Activated B cell treated with CpG ODN at 0.5 μM for 24 hours (primary cell): ENCODE results near the gene TMEM269. TPM values are rescaled to one million over a fixed set of nuclear protein-coding genes. Genes with fewer than 3 reads are reported as not detected.

ENCODE experiments used
- ATAC-seq: fragments of 200-7000 bp; cut with Tn5 transposase; one replicate; pipeline ENCODE4 v1.10.0; 2021; ENCODE audit warnings: low read depth, mild to moderate bottlenecking, moderate library complexity
- CTCF ChIA-PET: fragments of 350-600 bp; sonication (Branson Sonifier 250); formaldehyde crosslinking; loops from one replicate; lab custom pipeline; 2021; ENCODE audit warnings: antibody characterized with exemption; lab: Charles Lee
- POLR2A ChIA-PET: fragments of 350-600 bp; sonication (Branson Sonifier 250); formaldehyde crosslinking; loops from one replicate; lab custom pipeline; 2021; ENCODE audit warnings: antibody characterized with exemption; lab: Charles Lee
- DNase-seq: peaks from one replicate; pipeline ENCODE4 v3.0.0; 2022
- H3K27ac Mint-ChIP-seq: one replicate; pipeline ENCODE4 v1.8.0; 2020; ENCODE audit warnings: mixed read lengths
- H3K27me3 Mint-ChIP-seq: one replicate; pipeline ENCODE4 v1.8.0; 2021; ENCODE audit warnings: mixed read lengths
- H3K36me3 Mint-ChIP-seq: one replicate; pipeline ENCODE4 v1.8.0; 2021; ENCODE audit warnings: low read depth, mixed read lengths
- H3K4me1 Mint-ChIP-seq: one replicate; pipeline ENCODE4 v1.8.0; 2021; ENCODE audit warnings: mixed read lengths
- H3K4me3 Mint-ChIP-seq: one replicate; pipeline ENCODE4 v1.8.0; 2020; ENCODE audit warnings: mild to moderate bottlenecking, mixed read lengths
- H3K9me3 Mint-ChIP-seq: one replicate; pipeline ENCODE4 v1.8.0; 2020; ENCODE audit warnings: mixed read lengths
- CTCF ChIP-seq: fragments of 200-600 bp; IDR thresholded peaks from one replicate; pipeline ENCODE4 v1.8.0; 2022; ENCODE audit warnings: antibody characterized with exemption, mild to moderate bottlenecking
- intact Hi-C: fragments of 100-400 bp; cut with micrococcal nuclease; formaldehyde crosslinking; loops from one replicate; pipeline ENCODE4 v1.15.1; 2024
- total RNA-seq: library from RNA; stranded (reverse); gene quantifications from 2 replicates; pipeline ENCODE4 v1.2.3, GENCODE V29; 2022

Gene TMEM269
- total RNA-seq, 1 donor from 2014 or later: 0.31 TPM

- Mint-ChIP-seq H3K4me3 (no peak overlapping the region), H3K27me3 (no peaks in the 10 kb centered on the region), H3K9me3 (no peaks in the 10 kb centered on the region), H3K27ac (no peak overlapping the region), H3K36me3 (no peaks in the 10 kb centered on the region), H3K4me1 (peaks cover 6% of the 10 kb centered on the region)
- ATAC-seq: no peak
- POLR2A ChIA-PET: interaction anchor here (0.6 kb wide), 2 partner anchors 81 to 105 kb away, joined by 3 to 8 read pairs; no protein-coding TSS in a partner anchor
- no peak for DNase-seq
- CTCF ChIA-PET: interaction anchor here (1.0 kb wide), 1 partner anchor 243 kb away, joined by 3 read pairs; no protein-coding TSS in a partner anchor
- intact Hi-C loops: no loop called here
- no peak for TF ChIP-seq CTCF
Measured at GRCh38 chr1:42830631-42831030, 45.8 kb downstream of the TMEM269 start.

GRCh38 chr1:42831273-42831672 is 46.5 kb downstream of the TMEM269 start:
- no peaks in the 10 kb centered on the region for H3K27me3 Mint-ChIP-seq
- no peak overlapping the region for H3K27ac Mint-ChIP-seq
- intact Hi-C loops: no loop called here
- no peak for DNase-seq
- ChIA-PET CTCF (interaction anchor here (1.0 kb wide), 1 partner anchor 243 kb away, joined by 3 read pairs; no protein-coding TSS in a partner anchor), POLR2A (interaction anchor here (0.6 kb wide), 1 partner anchor 80 kb away, joined by 8 read pairs; no protein-coding TSS in a partner anchor)
- peaks cover 6% of the 10 kb centered on the region for H3K4me1 Mint-ChIP-seq
- no peaks in the 10 kb centered on the region for H3K9me3 Mint-ChIP-seq
- no peak overlapping the region for H3K4me3 Mint-ChIP-seq
- TF ChIP-seq CTCF: no peak
- H3K36me3 Mint-ChIP-seq: no peaks in the 10 kb centered on the region
- ATAC-seq: no peak

- ATAC-seq (no peak), DNase-seq (no peak)
- Mint-ChIP-seq H3K36me3 (no peaks in the 10 kb centered on the region), H3K9me3 (no peaks in the 10 kb centered on the region), H3K27ac (no peak overlapping the region), H3K4me3 (no peak overlapping the region), H3K27me3 (no peaks in the 10 kb centered on the region), H3K4me1 (peaks cover 9% of the 10 kb centered on the region)
- ChIA-PET POLR2A (no interaction called here), CTCF (no interaction called here)
- intact Hi-C loops: no loop called here
- TF ChIP-seq CTCF: no peak
Measured at GRCh38 chr1:42832641-42833240, 48.0 kb downstream of the TMEM269 start.

- ChIA-PET POLR2A (no interaction called here), CTCF (no interaction called here)
- no peak overlapping the region for H3K27ac Mint-ChIP-seq
- intact Hi-C loops: no loop called here
- H3K4me3 Mint-ChIP-seq: no peak overlapping the region
- DNase-seq: no peak
- no peak for TF ChIP-seq CTCF
- ATAC-seq: no peak
- H3K4me1 Mint-ChIP-seq: peaks cover 21% of the 10 kb centered on the region
- no peaks in the 10 kb centered on the region for H3K36me3 Mint-ChIP-seq
- H3K27me3 Mint-ChIP-seq: no peaks in the 10 kb centered on the region
- H3K9me3 Mint-ChIP-seq: no peaks in the 10 kb centered on the region
Measured at GRCh38 chr1:42833981-42834380, 49.2 kb downstream of the TMEM269 start.

- intact Hi-C loops: no loop called here
- no peak for ATAC-seq
- Mint-ChIP-seq H3K4me3 (no peak overlapping the region), H3K27me3 (no peaks in the 10 kb centered on the region), H3K9me3 (no peaks in the 10 kb centered on the region), H3K4me1 (peaks cover 22% of the 10 kb centered on the region), H3K36me3 (no peaks in the 10 kb centered on the region), H3K27ac (no peak overlapping the region)
- POLR2A ChIA-PET: no interaction called here
- CTCF ChIA-PET: no interaction called here
- no peak for TF ChIP-seq CTCF
- DNase-seq: no peak
Measured at GRCh38 chr1:42834803-42835202, 50.0 kb downstream of the TMEM269 start.
